GM12878 (cell line): ENCODE results near the gene PREX1. TPM values are rescaled to one million over a fixed set of nuclear protein-coding genes. Genes with fewer than 3 reads are reported as not detected.

Experiments
- ATAC-seq: fragments of 200-7000 bp; cut with Tn5 transposase; 3 replicates; pipeline ENCODE4 v1.9.1; 2020; ENCODE audit warnings: mild to moderate bottlenecking, moderate library complexity
- BruUV-seq: library from RNA; stranded (reverse); fragments of 400-500 nt; replicated peaks from 2 replicates; lab custom pipeline; 2021; lab: Mats Ljungman, UMichigan
- CTCF ChIA-PET: fragments of 300-600 bp; sonication (Branson Sonifier 250); formaldehyde crosslinking; extraction: SDS; loops from one replicate; lab custom pipeline; 2021; ENCODE audit warnings: inconsistent platforms; lab: Yijun Ruan, JAX
- POLR2A ChIA-PET: fragments of 350-600 bp; formaldehyde crosslinking; extraction: SDS; loops from one replicate; lab custom pipeline; 2021; ENCODE audit warnings: inconsistent platforms; lab: Charles Lee
- RAD21 ChIA-PET: fragments of 300-600 bp; sonication (Branson Sonifier 250); formaldehyde crosslinking; loops from one replicate; lab custom pipeline; 2023; ENCODE audit warnings: antibody characterized with exemption; ENCODE audit not compliant: unreplicated experiment; lab: Charles Lee
- SMC1A ChIA-PET: fragments of 300-600 bp; sonication (Branson Sonifier 250); formaldehyde crosslinking; loops from one replicate; lab custom pipeline; 2023; ENCODE audit not compliant: unreplicated experiment, uncharacterized antibody; lab: Charles Lee
- DNase-seq: peaks from one replicate; pipeline ENCODE4 v3.0.0-alpha.2; 2011; ENCODE audit warnings: low read depth, low spot score
- FAIRE-seq: peaks from 3 replicates; lab custom pipeline; 2011; peaks lifted over from hg19 to GRCh38; lab: Jason Lieb, UNC
- H2AFZ ChIP-seq: 2 replicates; pipeline ENCODE4 v1.6.0; 2011; ENCODE audit warnings: low read depth, low read length, control low read depth; ENCODE audit not compliant: control insufficient read depth
- H3K27ac ChIP-seq: 2 replicates; pipeline ENCODE4 v1.5.1; 2011; ENCODE audit warnings: control low read depth; ENCODE audit not compliant: control insufficient read depth, insufficient read depth
- H3K27me3 ChIP-seq, 2 experiments: replicated peaks in 1 of 2; 2 replicates each; pipeline versions ENCODE4 v1.6.0 to v1.6.1; 2011; ENCODE audit warnings: low read length in 1 of 2; ENCODE audit not compliant: control insufficient read depth in 2 of 2, insufficient read depth in 2 of 2
- H3K36me3 ChIP-seq, 2 experiments: 2 replicates each; pipeline ENCODE4 v1.5.1; 2011; ENCODE audit warnings: low read length in 1 of 2; ENCODE audit not compliant: control insufficient read depth in 2 of 2, insufficient read depth in 2 of 2
- H3K4me1 ChIP-seq: 2 replicates; pipeline ENCODE4 v1.6.1; 2011; ENCODE audit warnings: mild to moderate bottlenecking, low read length, moderate library complexity, mixed read lengths; ENCODE audit not compliant: control insufficient read depth, insufficient read depth
- H3K4me2 ChIP-seq: 2 replicates; pipeline ENCODE4 v1.6.0; 2011; ENCODE audit warnings: control low read depth; ENCODE audit not compliant: control insufficient read depth, insufficient read depth
- H3K4me3 ChIP-seq: fragments of 200-600 bp; sonication (generic); 2 replicates; pipeline ENCODE4 v1.5.1; 2016
- H3K79me2 ChIP-seq: 2 replicates; pipeline ENCODE4 v1.6.0; 2011; ENCODE audit warnings: low read length; ENCODE audit not compliant: control insufficient read depth, insufficient read depth
- H3K9ac ChIP-seq: 2 replicates; pipeline ENCODE4 v1.8.0; 2011; ENCODE audit warnings: low read length, control low read depth, mixed read lengths; ENCODE audit not compliant: control insufficient read depth, insufficient read depth
- H3K9me3 ChIP-seq: replicated peaks from 3 replicates; pipeline ENCODE4 v1.5.1; 2011; ENCODE audit warnings: mild to moderate bottlenecking, low read length; ENCODE audit not compliant: control insufficient read depth, insufficient read depth
- H4K20me1 ChIP-seq: 2 replicates; pipeline ENCODE4 v1.6.0; 2011; ENCODE audit not compliant: control insufficient read depth, insufficient read depth
- BHLHE40 ChIP-seq, 2 experiments: fragments of 450-650 bp in 1 of 2; IDR thresholded peaks; 2 replicates each; pipeline ENCODE4 v1.6.1; 2011 to 2017; ENCODE audit warnings: low read depth in 2 of 2, borderline replicate concordance in 1 of 2, improper control_type of control experiment in 1 of 2, low read length in 1 of 2, mild to moderate bottlenecking in 1 of 2
- CEBPB ChIP-seq, 2 experiments: fragments of 150-350 bp in 1 of 2; IDR thresholded peaks; 2 replicates each; pipeline ENCODE4 v1.6.1; 2012 to 2014; ENCODE audit warnings: low read depth in 2 of 2, low read length in 2 of 2, borderline replicate concordance in 1 of 2, inconsistent platforms in 1 of 2
- FOS ChIP-seq: IDR thresholded peaks from 3 replicates; pipeline ENCODE4 v1.6.1; 2011; ENCODE audit warnings: borderline replicate concordance; ENCODE audit not compliant: insufficient read length; ENCODE audit errors: extremely low read depth
- FOXK2 ChIP-seq: fragments of 450-650 bp; IDR thresholded peaks from 2 replicates; pipeline ENCODE4 v1.6.1; 2017; ENCODE audit warnings: mild to moderate bottlenecking, moderate library complexity
- HSF1 ChIP-seq: fragments of 150-350 bp; IDR thresholded peaks from 2 replicates; pipeline ENCODE4 v1.6.1; 2014; ENCODE audit warnings: mild to moderate bottlenecking, low read depth, low read length
- IKZF2 ChIP-seq, 2 experiments: fragments of 450-650 bp; IDR thresholded peaks; 2 replicates each; pipeline ENCODE4 v1.6.1; 2017; ENCODE audit warnings: mild to moderate bottlenecking in 2 of 2, moderate library complexity in 2 of 2
- LARP7 ChIP-seq: fragments of 450-650 bp; IDR thresholded peaks from 2 replicates; pipeline ENCODE4 v1.6.1; 2017; ENCODE audit warnings: mild to moderate bottlenecking
- PAX8 ChIP-seq: fragments of 450-650 bp; IDR thresholded peaks from 2 replicates; pipeline ENCODE4 v1.6.1; 2017; ENCODE audit warnings: mild to moderate bottlenecking, moderate library complexity
- POLR2A ChIP-seq: IDR thresholded peaks from 2 replicates; pipeline ENCODE4 v1.6.1; 2011; ENCODE audit warnings: low read depth, mild to moderate bottlenecking, low read length
- RELA ChIP-seq: fragments of 450-650 bp; IDR thresholded peaks from 2 replicates; pipeline ENCODE4 v1.8.0; 2014; ENCODE audit warnings: borderline replicate concordance; ENCODE audit not compliant: partially characterized antibody
- SMARCA5 ChIP-seq: fragments of 450-650 bp; IDR thresholded peaks from 2 replicates; pipeline ENCODE4 v1.6.1; 2017; ENCODE audit warnings: mild to moderate bottlenecking
- STAT3 ChIP-seq: IDR thresholded peaks from 2 replicates; pipeline ENCODE4 v1.6.1; 2011; ENCODE audit warnings: low read depth, low read length, improper control_type of control experiment
- WRNIP1 ChIP-seq: IDR thresholded peaks from 2 replicates; pipeline ENCODE4 v1.6.1; 2011; ENCODE audit warnings: low read depth, low read length, improper control_type of control experiment, borderline replicate concordance
- ZBED1 ChIP-seq: IDR thresholded peaks from 2 replicates; pipeline ENCODE4 v1.6.1; 2016; ENCODE audit warnings: borderline replicate concordance
- ZNF207 ChIP-seq: fragments of 450-650 bp; IDR thresholded peaks from 2 replicates; pipeline ENCODE4 v1.6.1; 2014; ENCODE audit warnings: antibody characterized with exemption, mild to moderate bottlenecking, borderline replicate concordance
- ZNF24 ChIP-seq: fragments of 450-650 bp; IDR thresholded peaks from 2 replicates; pipeline ENCODE4 v1.6.1; 2017; ENCODE audit warnings: antibody characterized with exemption, mild to moderate bottlenecking
- ZNF274 ChIP-seq: IDR thresholded peaks from one replicate; pipeline ENCODE4 v1.8.0; 2011; ENCODE audit not compliant: insufficient read length, insufficient read depth
- ZNF384 ChIP-seq: IDR thresholded peaks from 2 replicates; pipeline ENCODE4 v1.6.1; 2012; ENCODE audit warnings: low read depth, mild to moderate bottlenecking, low read length, improper control_type of control experiment, borderline replicate concordance
- ZNF592 ChIP-seq: fragments of 450-650 bp; IDR thresholded peaks from 2 replicates; pipeline ENCODE4 v1.6.1; 2017; ENCODE audit warnings: mild to moderate bottlenecking, moderate library complexity
- WGBS: methylation state at CpG from one replicate; pipeline ENCODE4 v1.1.6; 2016; ENCODE audit warnings: low lambda C conversion rate; ENCODE audit not compliant: insufficient replicate concordance, insufficient coverage; ENCODE audit errors: missing lambda C conversion rate; 5-methylcytosine and 5-hydroxymethylcytosine counted together
- in situ Hi-C: fragments of 300-500 bp; cut with MboI; formaldehyde crosslinking; loops from 9 replicates; pipeline ENCODE4 v1.14.3; 2018; ENCODE audit warnings: mixed read lengths
- intact Hi-C: fragments of 100-400 bp; cut with micrococcal nuclease; formaldehyde crosslinking; loops from one replicate; pipeline ENCODE4 v1.14.2; 2022; ENCODE audit not compliant: unreplicated experiment
- polyA plus RNA-seq, 11 experiments: library from polyadenylated mRNA; depleted of rRNA in 4 of 11; unstranded in 6 of 11; stranded (reverse) in 5 of 11; fragments of >200 nt; fragmentation: Nextera tagmentation in 4 of 11; fragmentation: Illumina TruSeq in 1 of 11; extraction: Ambion mirVana in 4 of 11; extraction: Trizol in 1 of 11; gene quantifications; 1 replicate in 1 of 11; 2 replicates in 10 of 11; pipeline versions ENCODE4 v1.2.1 to v1.2.3, GENCODE V29; 2011 to 2016; ENCODE audit warnings: inconsistent platforms in 2 of 11, missing spikeins in 2 of 11, low read depth in 1 of 11
- total RNA-seq, 4 experiments: library from RNA; depleted of rRNA in 3 of 4; stranded (reverse); fragments of >200 nt in 3 of 4; fragmentation: Illumina TruSeq in 1 of 4; extraction: Trizol in 1 of 4; gene quantifications; 2 replicates each; pipeline versions ENCODE4 v1.2.1 to v1.2.3, GENCODE V29; 2013 to 2021

PREX1 gene
- total and polyA plus RNA-seq, 10 of the 15 experiments (the other 5 are each of a cell fraction or from before 2014, with no cell fraction given): 2.6 to 114 (median 38.9) TPM

GRCh38 chr20:48807051-48807450 lies 20.7 kb downstream of the PREX1 start (continued):
- TF ChIP-seq FOXK2: no peak
- no peak for TF ChIP-seq LARP7
- 0 out of 2 replicates have a peak, but pooled peaks have one; percentile 21 for TF ChIP-seq SMARCA5

GRCh38 chr20:48805716-48806115 lies 22.1 kb downstream of the PREX1 start:
- POLR2A ChIA-PET: interaction anchor here (0.5 kb wide), 1 partner anchor 103 kb away, joined by 5 read pairs; no protein-coding TSS in a partner anchor
- Histone ChIP-seq H3K9me3 (peaks cover 20% of the 10 kb centered on the region; the same call in 2 of the 3 replicates), H3K36me3 (peaks cover 16 to 34% of the 10 kb centered on the region in 2 experiments), H3K4me1 (peaks cover 16% of the 10 kb centered on the region), H4K20me1 (peaks cover 6% of the 10 kb centered on the region), H3K9ac (no peak overlapping the region), H3K4me2 (no peak overlapping the region), H3K79me2 (peaks cover 96% of the 10 kb centered on the region), H3K27ac (no peak overlapping the region), H2AFZ (no peak overlapping the region), H3K4me3 (no peak overlapping the region), H3K27me3 (no peaks in the 10 kb centered on the region)
- DNase-seq (no peak), FAIRE-seq (no peak), ATAC-seq (no peak)
- SMC1A ChIA-PET: interaction anchor here (1.4 to 2.7 kb wide), 2 partner anchors 9 to 12 kb away, joined by 3 to 8 read pairs; no protein-coding TSS in a partner anchor
- RAD21 ChIA-PET: no interaction called here
- TF ChIP-seq ZNF274: no peak
- TF ChIP-seq CEBPB (IDR thresholded peaks at IDR 0.05; ENCODE audit: borderline replicate concordance in 1 of 2, low read depth in 2 of 2, low read length in 2 of 2): no peak
- no peak for TF ChIP-seq ZNF24
- no peak for TF ChIP-seq HSF1
- TF ChIP-seq BHLHE40 (IDR thresholded peaks at IDR 0.05; ENCODE audit: borderline replicate concordance in 1 of 2, low read depth in 2 of 2, low read length in 1 of 2): no peak
- TF ChIP-seq IKZF2 (IDR thresholded peaks at IDR 0.05): no peak
- no peak for TF ChIP-seq FOS
- no peak for TF ChIP-seq ZNF592
- TF ChIP-seq ZNF384: no peak
- no peak for TF ChIP-seq PAX8
- TF ChIP-seq POLR2A: no peak; the same call in 1 of the 2 replicates
- TF ChIP-seq ZBED1: no peak
- TF ChIP-seq STAT3: no peak
- TF ChIP-seq RELA: no peak
- no peak for TF ChIP-seq WRNIP1
- no peak for TF ChIP-seq ZNF207
- CTCF ChIA-PET: no interaction called here
- 80% methylated on average over 5 of the region's 5 CpGs for WGBS
- in situ Hi-C loops (no loop called here), intact Hi-C loops (no loop called here)
- no TSS peak for BruUV-seq
